HG02885 (cell line): ENCODE results near the gene NCAPG2.

Source experiments
- ATAC-seq: cut with Tn5 transposase; IDR thresholded peaks from one replicate; pipeline ENCODE4 v1.9.1; 2021; ENCODE audit warnings: mild to moderate bottlenecking; ENCODE audit not compliant: unreplicated experiment, poor library complexity

Gene NCAPG2

DNA sequence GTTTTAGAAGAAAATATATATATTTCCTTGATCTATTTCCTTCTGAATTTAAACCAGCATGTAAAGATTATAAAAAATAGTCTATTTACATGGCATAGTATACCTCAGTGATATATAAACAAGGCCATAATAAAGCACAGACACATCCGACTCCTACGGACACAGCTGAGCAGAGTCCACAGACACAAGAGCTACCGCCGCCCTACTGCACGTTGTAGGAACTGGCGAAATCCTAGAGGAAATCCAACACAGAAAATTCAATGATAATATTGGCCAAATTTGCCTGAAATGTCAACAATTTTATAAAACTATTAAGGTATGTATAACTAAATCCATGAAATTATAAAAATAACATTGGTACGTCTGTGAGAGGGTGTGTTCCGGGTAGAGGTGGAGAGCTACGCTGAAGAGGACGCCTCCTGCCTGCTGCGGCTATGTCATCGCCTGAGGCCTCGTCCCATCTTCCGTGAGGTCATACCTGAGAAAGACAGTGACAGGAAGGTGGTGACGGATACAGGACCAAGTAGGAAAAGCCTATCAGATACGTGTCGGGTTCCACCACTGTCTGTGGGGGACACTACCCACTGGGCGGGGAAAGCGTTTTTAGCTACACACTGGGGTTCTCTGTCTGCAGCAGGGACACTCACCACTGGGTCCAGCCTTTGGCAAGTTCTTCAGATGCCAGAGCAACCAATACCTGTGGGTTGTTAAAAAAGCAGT lies 29.3 kb upstream of the NCAPG2 start:
- no peak for ATAC-seq

DNA sequence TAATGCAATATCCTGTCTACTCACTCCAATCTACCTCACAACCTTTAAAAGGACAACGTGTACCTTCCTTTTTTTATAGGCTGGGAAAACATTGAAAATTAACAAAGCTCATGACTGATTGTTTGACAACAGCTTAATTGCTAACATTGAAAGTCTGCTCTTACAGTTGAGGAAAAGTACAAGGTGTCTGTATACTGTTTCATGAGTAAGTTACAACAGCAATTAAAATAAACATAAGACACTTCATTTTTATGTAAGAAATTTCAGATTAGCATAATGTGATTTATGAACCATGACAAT lies 28.6 kb upstream of the NCAPG2 start:
- no peak for ATAC-seq

DNA sequence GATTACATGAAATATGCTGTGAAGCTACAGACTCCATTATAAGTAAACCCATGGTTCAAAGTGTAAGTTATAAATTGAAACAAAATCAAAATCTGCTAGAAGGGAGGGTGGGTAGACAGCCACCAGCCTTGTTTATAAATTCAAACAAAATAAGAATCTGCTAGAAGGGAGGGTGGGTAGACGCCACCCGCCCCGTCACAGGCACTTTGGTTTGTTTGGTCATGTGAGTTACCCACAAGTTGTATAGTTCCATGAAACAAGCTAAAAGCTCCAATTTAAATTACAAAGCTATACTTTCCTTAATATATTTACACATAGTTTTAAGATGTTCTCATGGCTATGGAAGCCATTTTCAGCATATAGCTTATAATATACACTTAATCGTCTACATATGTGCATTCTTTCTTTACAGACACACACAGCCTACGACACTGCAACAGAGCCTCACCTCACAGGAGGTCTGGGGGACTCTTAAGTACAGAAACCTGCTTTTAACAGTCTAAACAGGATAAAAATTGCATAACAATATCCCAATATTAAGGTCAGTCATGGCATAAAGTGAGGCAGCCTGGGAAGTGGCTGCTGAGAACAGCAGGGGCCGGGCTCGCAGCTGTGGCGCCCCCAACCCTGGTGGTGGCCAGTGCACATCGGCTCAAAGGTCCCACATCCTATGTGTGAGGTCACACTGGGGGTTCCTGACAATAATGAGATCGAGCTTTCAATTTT lies 28.1 kb upstream of the NCAPG2 start:
- ATAC-seq: no peak

DNA sequence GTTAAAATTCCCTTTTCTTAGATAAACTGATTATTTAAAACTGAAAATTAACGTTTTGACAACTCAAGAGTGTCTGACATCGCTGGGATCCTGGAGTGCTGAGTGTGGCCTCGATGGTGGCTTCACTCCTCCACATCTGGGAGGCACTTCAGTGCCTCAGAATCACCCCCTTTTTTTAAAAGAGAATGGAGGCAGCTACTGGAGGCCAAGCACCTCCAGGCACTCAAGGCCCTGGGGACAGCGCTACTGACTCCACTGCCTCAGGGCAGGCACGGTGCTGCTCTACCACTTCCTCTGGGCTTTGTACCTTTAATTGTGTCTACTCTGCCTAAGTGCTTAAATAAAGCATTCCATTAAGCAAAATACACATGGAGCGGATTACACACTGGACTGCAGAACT lies 27.2 kb upstream of the NCAPG2 start:
- ATAC-seq: no peak

DNA sequence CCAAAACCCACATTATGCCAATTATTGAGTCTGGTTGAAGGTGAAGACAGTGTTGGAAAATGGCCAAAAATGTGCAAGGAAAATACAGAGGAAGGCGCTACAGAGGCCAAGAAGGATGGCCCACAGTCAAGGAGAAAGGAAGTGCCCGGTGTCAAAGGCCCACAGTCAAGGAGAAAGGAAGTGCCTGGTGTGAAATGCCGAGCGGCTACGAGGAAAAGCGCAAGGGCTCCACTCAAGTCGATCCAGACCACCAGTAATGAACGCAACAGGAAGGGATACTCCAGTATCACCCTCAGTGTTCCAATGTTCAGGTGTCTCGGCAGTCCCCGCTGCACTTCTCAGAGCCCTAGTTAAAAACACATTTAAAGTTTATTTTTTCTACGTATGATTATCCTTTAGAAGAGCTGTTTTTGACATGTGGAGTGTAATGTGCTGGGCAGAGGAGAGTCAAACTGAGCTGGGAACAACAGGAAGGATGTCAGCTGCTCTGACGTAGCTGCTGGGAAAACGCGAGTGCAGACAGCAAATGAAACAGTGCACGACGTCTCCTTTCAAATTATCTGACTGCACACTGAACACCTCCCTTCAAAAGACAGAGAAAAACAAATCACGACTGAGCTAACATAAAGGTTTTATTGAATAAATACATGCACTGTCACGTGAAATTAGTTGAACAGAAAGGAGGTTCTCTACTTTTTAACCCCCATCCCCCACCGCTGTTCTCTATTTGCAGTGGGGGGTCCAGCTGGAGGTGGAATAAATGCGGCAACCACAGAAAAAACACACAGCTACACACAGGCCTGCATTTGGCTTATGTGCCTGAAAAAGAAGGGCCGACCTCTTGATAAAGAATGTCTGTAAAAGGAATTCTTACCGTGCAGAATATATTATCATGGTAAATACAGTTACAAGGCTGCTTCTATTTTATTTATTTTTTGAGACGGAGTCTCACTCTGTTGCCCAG lies 26.1 kb upstream of the NCAPG2 start:
- no peak for ATAC-seq

DNA sequence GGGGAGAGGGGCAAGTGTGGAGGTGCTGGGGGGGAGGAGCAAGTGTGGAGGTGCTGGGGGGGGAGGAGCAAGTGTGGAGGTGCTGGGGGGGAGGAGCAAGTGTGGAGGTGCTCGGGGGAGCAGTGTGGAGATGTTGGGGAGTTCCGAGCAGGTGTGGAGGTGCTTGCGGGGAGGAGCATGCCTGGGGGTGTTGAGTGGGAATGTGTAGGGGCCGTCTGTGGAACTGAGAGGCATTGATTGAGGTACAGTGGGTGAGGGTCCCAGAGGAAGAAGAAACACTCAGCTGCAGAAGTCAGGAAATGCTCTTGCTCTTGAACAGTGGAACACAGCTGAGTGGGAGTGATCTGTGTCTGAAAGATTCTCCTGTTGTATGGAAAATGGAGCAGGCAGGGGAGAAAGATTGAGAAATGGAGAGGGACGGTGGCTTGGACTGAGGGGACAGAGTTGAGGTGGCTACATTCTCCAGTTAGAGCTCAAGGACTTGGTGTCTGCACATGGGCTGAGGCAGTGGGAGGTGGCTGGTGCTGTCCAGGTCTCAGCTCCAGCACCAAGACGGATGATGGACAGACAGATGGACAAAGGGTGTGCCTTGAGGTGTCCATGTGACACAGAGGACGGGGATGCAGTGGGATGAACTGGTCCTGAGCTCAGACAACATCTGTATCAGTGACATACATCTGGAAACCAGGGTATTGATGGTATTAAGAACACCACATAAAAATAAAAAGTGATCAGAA lies 25.2 kb upstream of the NCAPG2 start:
- no peak for ATAC-seq

DNA sequence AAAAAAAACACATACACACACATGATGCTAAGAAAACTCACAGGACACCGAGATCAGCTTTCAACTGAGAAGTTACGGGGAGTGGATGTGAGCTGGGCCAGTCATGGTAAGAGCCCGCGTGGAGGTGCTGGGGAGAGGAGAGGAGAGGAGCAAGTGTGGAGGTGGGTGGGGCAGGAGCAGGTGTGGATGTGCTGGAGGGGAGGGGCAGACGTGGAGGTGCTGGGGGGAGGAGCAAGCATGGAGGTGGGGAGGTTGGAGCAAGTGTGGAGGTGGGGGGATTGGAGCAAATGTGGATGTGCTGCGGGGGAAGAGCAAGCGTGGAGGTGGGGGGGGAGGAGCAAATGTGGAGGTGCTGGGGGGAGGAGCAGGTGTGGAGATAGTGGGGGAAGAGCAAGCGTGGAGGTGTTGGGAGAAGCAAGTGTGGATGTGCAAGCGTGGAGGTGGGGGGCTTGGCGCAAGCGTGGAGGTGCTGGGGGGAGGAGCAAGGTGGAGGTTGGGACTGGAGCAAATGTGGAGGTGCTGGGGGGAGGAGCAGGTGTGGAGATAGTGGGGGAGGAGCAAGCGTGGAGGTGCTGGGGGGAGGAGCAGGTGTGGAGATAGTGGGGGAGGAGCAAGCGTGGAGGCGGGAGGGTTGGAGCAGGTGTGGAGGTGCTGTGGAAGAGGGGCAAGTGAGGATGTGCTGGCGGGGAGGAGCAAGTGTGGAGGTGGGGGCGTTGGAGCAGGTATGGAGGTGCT lies 24.5 kb upstream of the NCAPG2 start:
- ATAC-seq: no peak

DNA sequence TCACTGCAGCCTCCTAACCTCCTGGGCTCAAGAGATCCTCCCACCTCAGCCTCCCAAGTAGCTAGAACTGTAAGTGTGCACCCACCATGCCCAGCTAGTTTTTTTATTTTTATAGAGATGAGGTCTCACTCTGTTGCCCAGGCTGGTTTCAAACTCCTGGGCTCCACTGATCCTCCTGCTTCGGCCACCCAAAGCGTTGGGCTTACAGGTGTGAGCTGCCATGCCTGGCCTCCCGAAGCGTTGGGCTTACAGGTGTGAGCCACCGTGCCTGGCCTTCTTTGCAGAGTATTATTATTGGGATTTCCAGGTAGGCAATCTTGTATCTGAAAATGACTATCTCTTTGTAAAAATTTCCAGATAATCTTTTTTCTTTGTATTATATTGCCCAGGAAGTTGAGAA lies 23.1 kb upstream of the NCAPG2 start:
- no peak for ATAC-seq

DNA sequence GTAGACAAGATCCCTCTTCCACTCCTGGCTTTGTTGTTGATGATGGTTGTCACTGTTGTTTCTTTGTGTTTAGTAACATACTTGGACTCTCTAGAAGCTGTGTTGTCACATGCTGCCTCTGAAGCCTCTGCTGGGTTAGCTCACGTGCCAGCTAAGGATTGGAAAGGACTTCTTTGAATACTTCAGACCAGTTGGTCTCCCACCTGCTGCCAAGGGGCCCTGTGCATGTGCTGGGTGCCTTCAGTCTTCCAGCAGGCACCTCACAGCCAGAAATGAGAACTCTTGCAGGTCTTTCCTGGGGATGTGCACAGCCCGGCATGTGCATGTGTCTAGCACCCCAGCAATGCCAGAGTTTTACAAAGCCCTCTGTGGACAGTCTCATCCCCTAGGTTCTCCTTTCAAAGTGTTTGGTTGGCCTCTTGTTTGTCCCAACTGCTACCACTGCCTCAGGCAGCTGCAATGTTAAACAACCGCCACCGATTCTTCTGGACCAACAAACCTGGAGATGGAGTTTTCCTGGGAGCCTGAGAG lies 21.7 kb upstream of the NCAPG2 start:
- no peak for ATAC-seq

DNA sequence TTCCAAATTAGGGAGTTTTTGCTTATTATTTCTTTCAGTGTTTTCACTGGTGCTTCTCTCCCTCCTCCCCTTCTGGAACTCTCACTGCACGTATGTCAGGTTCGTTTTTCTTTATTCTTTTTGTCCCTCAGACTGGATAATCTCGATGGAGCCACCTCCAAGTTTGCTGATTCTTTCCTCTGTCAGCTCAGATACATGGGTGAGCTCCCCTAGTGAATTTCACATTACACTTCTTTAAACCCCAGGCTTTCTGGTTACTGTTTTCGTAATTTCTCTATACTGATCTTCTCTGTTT lies 20.8 kb upstream of the NCAPG2 start:
- ATAC-seq: no peak

DNA sequence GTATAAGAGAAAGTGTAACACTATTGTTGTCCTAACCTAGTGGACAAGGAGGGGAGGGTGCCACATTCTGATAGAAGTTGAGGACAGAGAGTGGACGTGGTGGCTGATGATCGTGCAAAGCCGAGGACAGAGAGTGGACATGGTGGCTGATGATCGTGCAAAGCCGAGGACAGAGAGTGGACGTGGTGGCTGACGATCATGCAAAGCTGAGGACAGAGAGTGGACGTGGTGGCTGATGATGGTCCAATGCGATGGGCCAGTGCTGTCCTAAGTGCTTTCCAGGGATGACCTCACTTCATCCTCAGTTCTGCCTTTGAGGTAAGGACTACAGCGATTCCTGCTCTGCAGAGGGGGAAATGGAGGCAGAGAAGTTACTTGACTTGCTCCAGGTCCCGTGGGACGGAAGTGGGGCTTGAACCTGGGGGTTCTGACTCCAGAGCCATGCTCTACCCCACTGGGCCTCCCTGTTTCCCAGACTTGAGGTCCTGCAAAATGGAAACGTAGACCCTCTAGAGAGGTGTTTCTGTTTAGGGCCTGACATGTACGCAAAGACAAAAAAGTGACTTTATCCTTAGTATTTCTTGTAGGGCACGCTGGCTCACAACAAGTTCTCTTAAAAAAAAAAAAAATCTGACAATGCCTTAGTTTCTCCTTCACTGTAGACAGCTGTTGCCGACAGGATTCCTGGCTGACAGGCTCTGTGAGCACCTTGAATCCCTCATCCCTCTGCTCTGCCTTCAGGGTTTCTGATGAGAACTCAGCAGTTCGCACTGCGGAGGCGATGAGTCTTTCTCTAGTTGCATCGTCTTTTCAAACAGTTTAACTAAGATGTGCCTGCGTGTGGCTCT lies 20.3 kb upstream of the NCAPG2 start:
- no peak for ATAC-seq

DNA sequence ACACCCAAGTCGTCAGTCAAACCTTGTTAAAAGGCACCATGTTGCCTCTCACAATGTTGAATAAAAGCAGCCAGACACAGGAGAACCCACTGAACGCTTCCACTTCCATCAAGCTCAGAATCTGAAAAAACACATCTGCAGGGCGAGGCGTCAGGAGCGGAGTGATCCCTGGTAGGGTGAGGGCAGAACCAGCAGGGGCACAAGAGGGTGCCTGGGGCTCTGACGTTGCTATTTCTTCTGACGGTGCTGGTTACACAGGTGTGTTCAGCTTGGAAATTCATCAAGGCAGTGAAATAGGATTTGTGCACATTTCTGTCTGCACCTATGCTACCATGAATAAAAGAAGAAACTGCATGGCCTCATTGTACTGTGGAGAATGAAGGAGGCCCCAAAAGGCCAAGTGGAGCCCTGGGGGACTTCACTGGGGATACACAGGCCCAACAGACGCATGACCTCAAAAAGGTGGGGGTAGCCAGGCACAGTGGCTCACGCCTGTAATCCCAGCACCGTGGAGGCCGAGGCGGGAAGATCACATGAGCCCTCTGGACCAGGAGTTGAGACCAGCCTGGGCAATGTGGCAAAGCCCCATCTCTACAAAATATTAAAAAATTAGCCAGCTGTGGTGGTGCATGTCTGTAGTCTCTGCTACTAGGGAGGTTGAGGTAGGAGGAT lies 19.2 kb upstream of the NCAPG2 start:
- ATAC-seq: no peak

DNA sequence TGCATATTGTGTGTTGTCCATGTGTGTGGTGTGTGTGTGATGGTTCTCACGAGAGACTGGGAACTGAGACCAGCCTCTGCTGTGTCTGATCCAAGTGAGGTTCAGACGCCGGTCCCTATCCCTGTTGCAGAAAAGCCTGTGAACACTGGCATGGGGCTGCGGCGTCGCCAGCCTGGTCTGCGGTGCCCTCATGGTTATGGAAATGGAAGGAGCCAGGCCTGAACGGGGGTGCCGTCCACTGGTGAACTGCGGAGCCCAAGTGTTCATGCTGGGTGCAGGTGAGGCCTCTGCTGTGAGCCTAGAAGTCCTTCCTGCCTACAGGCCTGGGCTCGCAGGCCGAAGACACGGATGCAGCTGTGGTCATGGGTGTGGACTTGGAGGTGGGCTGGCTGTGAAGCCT lies 18.7 kb upstream of the NCAPG2 start:
- no peak for ATAC-seq

DNA sequence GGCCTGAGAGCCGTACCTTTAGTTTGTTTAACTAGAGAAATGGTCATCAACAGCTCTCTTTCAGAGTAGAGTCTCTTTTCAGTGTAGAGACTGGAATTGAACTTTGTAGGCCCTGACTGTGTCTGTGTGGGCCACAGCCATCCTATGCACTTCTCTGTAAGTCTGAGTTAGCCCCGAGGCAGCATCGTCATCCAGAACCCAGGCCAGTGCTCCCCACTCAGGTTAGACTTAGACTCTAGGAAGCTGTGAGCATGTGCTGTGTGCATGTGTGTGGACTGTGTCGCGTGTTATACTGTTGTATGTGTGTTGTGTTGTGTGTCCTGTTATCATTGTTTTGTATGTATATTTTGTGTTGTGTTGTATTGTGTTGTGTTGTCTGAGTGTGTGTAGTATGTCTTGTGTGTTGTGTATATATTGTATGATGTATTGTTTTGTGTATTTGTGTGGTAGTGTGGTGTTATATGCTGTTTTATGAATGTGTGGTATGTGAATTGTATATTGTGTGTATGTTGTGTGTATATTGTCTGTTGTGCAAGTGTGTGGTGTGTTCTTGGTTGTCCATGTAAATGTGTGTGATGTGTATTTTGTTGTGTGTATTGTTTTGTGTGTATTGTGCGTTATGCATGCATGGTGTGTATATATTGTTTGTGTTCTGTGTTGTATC lies 18.1 kb upstream of the NCAPG2 start:
- no peak for ATAC-seq

DNA sequence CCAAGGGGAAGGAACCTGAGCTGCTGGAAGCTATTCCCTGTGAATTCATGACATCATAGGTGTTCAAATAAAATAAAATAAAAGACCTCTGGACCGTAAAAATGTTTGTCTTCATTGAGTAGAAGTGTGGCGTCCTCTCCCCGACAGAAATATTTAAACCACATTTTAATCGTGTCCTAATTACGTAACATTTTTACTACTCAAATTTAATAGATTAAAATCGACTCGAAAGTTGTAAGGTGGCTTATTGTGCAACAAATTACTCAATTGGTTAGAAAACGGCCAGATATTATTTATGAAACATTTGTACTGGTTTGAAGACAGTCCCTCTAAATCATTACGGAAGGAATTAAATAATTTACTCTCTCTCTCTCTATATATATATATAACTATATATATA lies 15.5 kb upstream of the NCAPG2 start:
- no peak for ATAC-seq

DNA sequence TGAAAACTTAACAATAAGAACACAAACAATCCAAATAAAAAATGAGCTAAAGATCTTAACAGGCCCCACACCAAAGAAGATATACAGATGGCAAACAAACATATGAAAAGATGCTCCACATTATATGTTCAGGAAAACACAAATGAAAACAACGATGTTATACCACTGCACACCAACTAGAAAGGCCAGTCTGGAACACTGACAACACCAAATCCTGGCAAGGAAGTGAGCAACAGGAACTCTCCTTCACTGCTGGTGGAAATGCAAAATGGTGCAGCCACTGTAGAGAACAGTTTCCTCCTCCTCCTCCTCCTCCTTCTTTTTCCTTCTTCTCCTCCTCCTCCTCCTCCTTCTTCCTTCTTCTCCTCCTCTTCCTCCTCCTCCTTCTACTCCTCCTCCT lies 12.2 kb upstream of the NCAPG2 start:
- ATAC-seq: no peak

DNA sequence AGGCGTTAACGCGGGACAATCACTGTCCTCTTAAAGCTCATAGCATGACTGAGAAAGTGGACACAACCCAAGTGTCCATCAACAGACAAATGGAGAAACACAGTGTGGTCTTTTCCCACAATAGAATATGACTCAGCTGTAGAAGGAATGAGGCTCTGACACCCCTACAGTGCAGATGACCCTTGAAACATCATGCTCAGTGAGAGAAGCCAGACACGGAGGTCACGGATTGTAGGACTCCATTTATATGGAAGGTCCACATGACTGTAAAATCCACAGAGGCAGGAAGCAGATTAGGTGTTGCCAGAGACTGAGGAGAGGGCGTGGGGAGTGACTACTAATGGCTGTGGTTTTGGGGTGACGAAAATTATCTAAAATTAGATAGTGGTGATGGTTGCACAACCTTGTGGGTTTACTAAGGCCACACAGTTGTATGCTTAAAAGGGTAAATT lies 6.1 kb upstream of the NCAPG2 start:
- no peak for ATAC-seq

DNA sequence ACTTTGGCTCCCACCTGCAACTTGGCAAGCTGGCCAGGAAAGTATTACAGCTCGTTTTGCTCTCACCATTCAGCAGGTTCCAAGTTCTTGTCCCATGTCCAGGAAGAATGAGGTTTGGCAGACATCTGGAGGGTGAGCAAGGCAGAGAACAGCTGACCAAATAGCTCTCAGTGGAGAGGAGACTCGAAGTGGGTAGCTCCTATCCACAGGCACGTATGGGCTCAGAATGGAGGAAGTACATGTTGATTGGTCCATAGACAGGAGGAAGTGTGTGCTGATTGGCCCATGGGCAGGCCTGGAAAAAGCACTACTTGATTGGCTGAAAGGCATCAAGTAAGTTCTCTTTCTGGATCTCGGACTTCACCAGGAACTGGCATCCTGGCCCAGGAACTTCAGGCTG lies 3.0 kb upstream of the NCAPG2 start:
- no peak for ATAC-seq
